Muscle of leg (tissue), 11 donors: ENCODE results near the gene ZNF804A. TPM values are rescaled to one million over a fixed set of nuclear protein-coding genes. Genes with fewer than 3 reads are reported as not detected.
A peak's percentile ranks its signal among the peaks of the same experiment; 100 is the strongest.

Source experiments
- DNase-seq: peaks from one replicate; pipeline ENCODE4 v3.0.0; 2013
- H3K27ac ChIP-seq: one replicate; pipeline ENCODE4 v1.5.1; 2013; ENCODE audit warnings: mild to moderate bottlenecking, low read length, control low read depth
- H3K27me3 ChIP-seq: one replicate; pipeline ENCODE4 v1.6.1; 2013; ENCODE audit warnings: low read length; ENCODE audit not compliant: control insufficient read depth, insufficient read depth
- H3K36me3 ChIP-seq: one replicate; pipeline ENCODE4 v1.6.1; 2013; ENCODE audit warnings: low read length; ENCODE audit not compliant: control insufficient read depth, insufficient read depth
- H3K4me1 ChIP-seq: one replicate; pipeline ENCODE4 v1.6.1; 2013; ENCODE audit warnings: low read length; ENCODE audit not compliant: control insufficient read depth, insufficient read depth
- H3K4me3 ChIP-seq: one replicate; pipeline ENCODE4 v1.5.1; 2013; ENCODE audit warnings: low read length, control low read depth
- H3K9me3 ChIP-seq: replicated peaks from 2 replicates; pipeline ENCODE4 v1.6.1; 2013; ENCODE audit warnings: low read depth, low read length; ENCODE audit not compliant: control insufficient read depth
- WGBS: methylation state at CpG from one replicate; pipeline ENCODE4 v1.1.5; 2013; ENCODE audit warnings: missing lambda C conversion rate; ENCODE audit not compliant: insufficient coverage; 5-methylcytosine and 5-hydroxymethylcytosine counted together
- polyA plus RNA-seq, 8 donors: library from polyadenylated mRNA; unstranded; fragments of 120-200 nt; gene quantifications; one replicate each; pipeline versions ENCODE4 v1.2.1 to v1.2.3, GENCODE V29; 2013; ENCODE audit warnings: inconsistent platforms in 1 of 8, low replicate concordance in 1 of 8; ENCODE audit not compliant: insufficient read length in 8 of 8, insufficient read depth in 1 of 8
- total RNA-seq: library from RNA; stranded (reverse); fragments of 120-200 nt; gene quantifications from one replicate; pipeline ENCODE4 v1.2.4, GENCODE V29; 2013

ZNF804A gene
- total and polyA plus RNA-seq, 9 donors: 0.09 to 0.51 (median 0.34) TPM

- no peak overlapping the region for H3K27ac ChIP-seq
- no peaks in the 10 kb centered on the region for H3K9me3 ChIP-seq
- H3K4me3 ChIP-seq: no peak overlapping the region
- DNase-seq: no peak
- H3K4me1 ChIP-seq: no peaks in the 10 kb centered on the region
- no peaks in the 10 kb centered on the region for H3K36me3 ChIP-seq
- no peaks in the 10 kb centered on the region for H3K27me3 ChIP-seq
- no CpG with 5 or more reads among the region's 3 CpGs for WGBS
Observed at GRCh38 chr2:184566716-184567115, 31.6 kb upstream of the ZNF804A start.

GRCh38 chr2:184577056-184577455 is 21.3 kb upstream of the ZNF804A start:
- WGBS: no CpG with 5 or more reads among the region's 1 CpG
- no peak overlapping the region for H3K4me3 ChIP-seq
- H3K27me3 ChIP-seq: no peaks in the 10 kb centered on the region
- H3K36me3 ChIP-seq: no peaks in the 10 kb centered on the region
- no peak for DNase-seq
- H3K27ac ChIP-seq: no peak overlapping the region
- H3K4me1 ChIP-seq: no peaks in the 10 kb centered on the region
- H3K9me3 ChIP-seq: no peaks in the 10 kb centered on the region

DNA sequence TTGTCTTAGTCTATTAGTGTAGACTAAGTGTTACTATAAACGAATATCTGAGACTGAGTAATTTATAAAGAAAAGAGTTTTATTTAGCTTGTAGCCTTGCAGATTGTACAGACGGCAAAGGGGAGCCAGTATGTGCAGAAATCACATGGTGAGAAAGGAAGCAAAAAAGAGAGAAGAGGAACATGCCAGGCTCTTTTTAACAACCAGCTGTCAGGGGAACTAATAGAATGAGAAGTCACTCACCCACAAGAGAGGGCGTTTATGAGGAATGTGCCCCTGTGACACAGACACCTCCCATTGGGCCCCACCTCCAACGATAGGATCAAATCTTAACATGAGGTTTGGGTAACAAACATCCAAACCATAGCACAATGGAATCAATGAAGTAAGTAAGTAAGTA is 20.6 kb upstream of the ZNF804A start:
- WGBS: 90% methylated on average over 2 of the region's 4 CpGs
- Histone ChIP-seq H3K9me3 (no peaks in the 10 kb centered on the region), H3K27me3 (no peaks in the 10 kb centered on the region), H3K4me1 (no peaks in the 10 kb centered on the region), H3K36me3 (no peaks in the 10 kb centered on the region), H3K27ac (no peak overlapping the region), H3K4me3 (no peak overlapping the region)
- DNase-seq: peak; percentile 25

DNA sequence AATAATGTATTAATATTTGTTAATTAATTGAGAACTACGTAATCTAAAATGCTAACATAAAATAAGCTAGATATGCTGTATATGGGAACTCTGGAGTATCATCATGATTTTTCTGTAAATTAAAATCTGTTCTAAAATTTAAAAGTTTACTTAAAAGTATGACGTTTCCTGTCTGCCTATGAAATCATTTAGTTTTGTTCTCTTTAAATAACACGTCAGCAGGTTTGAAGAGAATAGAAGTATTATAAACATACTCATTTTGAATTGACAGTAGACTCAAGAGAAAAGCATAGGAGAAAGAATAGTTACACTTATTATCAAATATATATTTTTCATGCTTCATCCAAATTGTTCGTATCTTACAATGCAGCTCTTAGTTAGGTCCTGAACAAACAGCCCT is 19.1 kb upstream of the ZNF804A start:
- Histone ChIP-seq H3K36me3 (no peaks in the 10 kb centered on the region), H3K4me3 (no peak overlapping the region), H3K27me3 (no peaks in the 10 kb centered on the region), H3K9me3 (no peaks in the 10 kb centered on the region), H3K27ac (no peak overlapping the region), H3K4me1 (no peaks in the 10 kb centered on the region)
- WGBS: no CpG with 5 or more reads among the region's 4 CpGs
- no peak for DNase-seq

- WGBS: no CpG with 5 or more reads among the region's 1 CpG
Observed at GRCh38 chr2:184581391-184581790, 16.9 kb upstream of the ZNF804A start.

GRCh38 chr2:184589261-184589660 is 9.1 kb upstream of the ZNF804A start:
- H3K36me3 ChIP-seq: no peaks in the 10 kb centered on the region
- H3K4me3 ChIP-seq: no peak overlapping the region
- no peaks in the 10 kb centered on the region for H3K9me3 ChIP-seq
- H3K27me3 ChIP-seq: no peaks in the 10 kb centered on the region
- DNase-seq: no peak
- H3K4me1 ChIP-seq: no peaks in the 10 kb centered on the region
- H3K27ac ChIP-seq: no peak overlapping the region

More at GRCh38 chr2:184581391-184581790, 16.9 kb upstream of the ZNF804A start:
- no peak for DNase-seq
- H3K4me1 ChIP-seq: no peaks in the 10 kb centered on the region
- H3K4me3 ChIP-seq: no peak overlapping the region
- H3K9me3 ChIP-seq: no peaks in the 10 kb centered on the region
- H3K27ac ChIP-seq: no peak overlapping the region
- H3K27me3 ChIP-seq: no peaks in the 10 kb centered on the region
- H3K36me3 ChIP-seq: no peaks in the 10 kb centered on the region

DNA sequence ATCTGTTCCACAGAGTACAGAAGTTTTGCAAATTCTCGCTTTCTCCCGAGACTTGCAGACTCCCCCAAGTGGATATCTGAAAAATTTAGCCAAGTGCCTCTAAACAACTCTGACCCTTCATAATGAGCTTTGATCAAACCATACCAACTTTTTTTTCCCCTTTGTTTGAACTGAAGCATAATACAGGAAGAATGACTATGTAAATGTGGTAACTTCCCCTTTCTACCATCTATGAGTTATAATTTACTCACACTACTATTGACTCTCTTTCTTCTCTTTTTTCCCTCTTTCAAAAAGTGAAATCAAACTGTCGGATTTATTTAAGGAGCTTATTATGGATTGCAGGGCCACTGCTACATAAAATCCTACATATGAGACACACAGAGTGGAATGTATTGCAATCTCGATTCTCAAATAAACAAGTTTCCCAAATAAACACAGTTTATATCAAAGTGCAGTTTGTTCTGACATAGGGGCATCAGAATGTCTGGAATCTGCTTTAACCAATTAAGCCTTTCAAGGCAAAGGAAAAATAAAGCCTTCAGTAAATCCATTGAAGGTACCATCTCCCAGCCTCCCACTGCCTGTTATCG is 1.4 kb upstream of the ZNF804A start:
- Histone ChIP-seq H3K4me3 (peak overlapping the region; percentile 54), H3K9me3 (no peaks in the 10 kb centered on the region), H3K4me1 (peaks cover 9% of the 10 kb centered on the region), H3K27me3 (peaks cover 13% of the 10 kb centered on the region), H3K36me3 (no peaks in the 10 kb centered on the region), H3K27ac (no peak overlapping the region)
- WGBS: no CpG with 5 or more reads among the region's 5 CpGs
- DNase-seq: peak; percentile 11

DNA sequence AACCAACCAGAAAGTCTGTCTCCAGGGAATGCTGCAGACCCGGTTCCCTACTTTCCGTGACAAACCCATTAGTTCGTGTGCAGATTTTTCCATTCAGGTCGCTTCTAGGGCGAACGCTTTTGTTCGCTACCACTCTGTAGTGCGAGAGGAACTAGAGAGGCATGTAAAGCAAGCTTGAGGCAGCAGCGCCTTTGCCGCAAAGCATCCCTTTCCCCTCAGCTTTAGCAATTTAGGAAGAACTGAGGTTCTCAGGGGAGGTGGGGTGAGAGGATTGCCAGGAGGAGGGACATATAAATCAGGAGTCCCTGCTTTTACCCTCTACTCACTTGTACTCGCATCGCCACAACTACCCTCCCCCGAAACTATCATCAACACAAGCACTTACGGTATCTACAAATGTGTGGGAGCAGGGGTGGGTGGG is 748 bp upstream of the ZNF804A start:
- Histone ChIP-seq H3K4me1 (peaks cover 9% of the 10 kb centered on the region), H3K36me3 (no peaks in the 10 kb centered on the region), H3K4me3 (peak overlapping the region; percentile 54), H3K9me3 (no peaks in the 10 kb centered on the region), H3K27ac (peak overlapping the region; percentile 6), H3K27me3 (peaks cover 13% of the 10 kb centered on the region)
- peak; percentile 59 for DNase-seq
- 7% methylated on average over 3 of the region's 14 CpGs for WGBS

- H3K9me3 ChIP-seq: no peaks in the 10 kb centered on the region
- no peaks in the 10 kb centered on the region for H3K36me3 ChIP-seq
- 0% methylated on average over 7 of the region's 19 CpGs for WGBS
- no peak for DNase-seq
- peaks cover 9% of the 10 kb centered on the region for H3K4me1 ChIP-seq
- peak overlapping the region; percentile 6 for H3K27ac ChIP-seq
- H3K27me3 ChIP-seq: peaks cover 13% of the 10 kb centered on the region
- peak overlapping the region; percentile 54 for H3K4me3 ChIP-seq
Observed at GRCh38 chr2:184598002-184598315, 370 bp upstream of the ZNF804A start.

- peak; percentile 16 for DNase-seq
- peaks cover 9% of the 10 kb centered on the region for H3K4me1 ChIP-seq
- H3K9me3 ChIP-seq: no peaks in the 10 kb centered on the region
- peak overlapping the region; percentile 54 for H3K4me3 ChIP-seq
- peaks cover 13% of the 10 kb centered on the region for H3K27me3 ChIP-seq
- no peak overlapping the region for H3K27ac ChIP-seq
- WGBS: no CpG with 5 or more reads among the region's 7 CpGs
- H3K36me3 ChIP-seq: no peaks in the 10 kb centered on the region
Observed at GRCh38 chr2:184599054-184599871, 934 bp downstream of the ZNF804A start.
